OCI-LY7 (cell line): ENCODE results near the gene CIB1.

Experiments used
- CTCF ChIP-seq: fragments of 200-600 bp; sonication (generic); conservative IDR thresholded peaks from 2 replicates; pipeline ENCODE4 v1.5.1; 2014; ENCODE audit warnings: mild to moderate bottlenecking, antibody characterized with exemption, low read length, moderate library complexity, mixed read lengths
- EZH2phosphoT487 ChIP-seq: fragments of 200-600 bp; sonication (generic); IDR thresholded peaks from 2 replicates; pipeline ENCODE4 v1.6.1; 2018; ENCODE audit warnings: low read depth, borderline replicate concordance, mild to moderate bottlenecking, mixed run types, antibody characterized with exemption, low read length, moderate library complexity, mixed read lengths

GRCh38 chr15:90201944-90202375, 31.8 kb downstream of the CIB1 start:
- TF ChIP-seq CTCF: no peak
- TF ChIP-seq EZH2phosphoT487: no peak
